SU-DHL-6 (cell line): ENCODE data around the gene TRPM2.

ENCODE experiments used
- CTCF ChIP-seq: fragments of 200-600 bp; sonication (generic); IDR thresholded peaks from one replicate; pipeline ENCODE4 v1.5.1; 2017; ENCODE audit warnings: antibody characterized with exemption, mild to moderate bottlenecking, low read length, moderate library complexity; ENCODE audit not compliant: insufficient read depth, poor library complexity, severe bottlenecking
- EZH2phosphoT487 ChIP-seq: fragments of 200-600 bp; sonication (generic), shearing (Covaris generic); conservative IDR thresholded peaks from 2 replicates; pipeline ENCODE4 v1.6.1; 2018; ENCODE audit warnings: mild to moderate bottlenecking, antibody characterized with exemption, low read length, moderate library complexity, mixed read lengths

- TF ChIP-seq CTCF (no peak), EZH2phosphoT487 (no peak)
These were observed 75.0 kb downstream of the TRPM2 start for GRCh38 chr21:44428281-44428960.
